ENCODE data around the gene MCOLN3. TPM values are rescaled to one million over a fixed set of nuclear protein-coding genes. Genes with fewer than 3 reads are reported as not detected.
"Not testable (repeated sequence)": the region's sequence is repeated elsewhere in the genome, so short reads cannot be mapped to it uniquely, and the experiment has no call there.

The MCOLN3 gene
- total RNA-seq, 1 donor from 2014 or later: 0.36 TPM

GRCh38 chr1:84991097-84991920, 57.0 kb downstream of the MCOLN3 start:
- no peak for ATAC-seq

- no peak for ATAC-seq
Observed at GRCh38 chr1:84988588-84988987, 59.7 kb downstream of the MCOLN3 start.

GRCh38 chr1:84986561-84986960, 61.7 kb downstream of the MCOLN3 start:
- not testable (repeated sequence) for ATAC-seq

GRCh38 chr1:84985365-84985764, 62.9 kb downstream of the MCOLN3 start:
- ATAC-seq: no peak

GRCh38 chr1:84982395-84982794, 65.9 kb downstream of the MCOLN3 start:
- ATAC-seq: no peak

- ATAC-seq: no peak
Observed at GRCh38 chr1:84975035-84975434, 73.3 kb downstream of the MCOLN3 start.

GRCh38 chr1:84973498-84974334, 74.6 kb downstream of the MCOLN3 start:
- ATAC-seq: no peak

GRCh38 chr1:84972377-84972987, 75.8 kb downstream of the MCOLN3 start:
- ATAC-seq: no peak

- no peak for ATAC-seq
Observed at GRCh38 chr1:84971957-84972356, 76.3 kb downstream of the MCOLN3 start.

- no peak for ATAC-seq
Observed at GRCh38 chr1:84969489-84970250, 78.6 kb downstream of the MCOLN3 start.

GRCh38 chr1:84968865-84969264, 79.4 kb downstream of the MCOLN3 start:
- no peak for ATAC-seq

- no peak for ATAC-seq
Observed at GRCh38 chr1:84968101-84968500, 80.2 kb downstream of the MCOLN3 start.

Other genes starting within 250 kb of the MCOLN3 start
- gene LPAR3, start 155.3 kb downstream of the MCOLN3 start, total RNA-seq: 20.6 TPM
- gene MCOLN2, start 51.4 kb downstream of the MCOLN3 start, total RNA-seq: 0.52 TPM
- 0.84 TPM for gene SYDE2, start 152.5 kb upstream of the MCOLN3 start, total RNA-seq
- 11.7 TPM for gene C1orf52, start 211.2 kb upstream of the MCOLN3 start, total RNA-seq
- 52.1 TPM for gene BCL10, start 228.1 kb upstream of the MCOLN3 start, total RNA-seq

Data from esophagus mucosa (tissue), 1 donor.